ENCODE measurements around the gene DYNC1H1.

Gene DYNC1H1

DNA sequence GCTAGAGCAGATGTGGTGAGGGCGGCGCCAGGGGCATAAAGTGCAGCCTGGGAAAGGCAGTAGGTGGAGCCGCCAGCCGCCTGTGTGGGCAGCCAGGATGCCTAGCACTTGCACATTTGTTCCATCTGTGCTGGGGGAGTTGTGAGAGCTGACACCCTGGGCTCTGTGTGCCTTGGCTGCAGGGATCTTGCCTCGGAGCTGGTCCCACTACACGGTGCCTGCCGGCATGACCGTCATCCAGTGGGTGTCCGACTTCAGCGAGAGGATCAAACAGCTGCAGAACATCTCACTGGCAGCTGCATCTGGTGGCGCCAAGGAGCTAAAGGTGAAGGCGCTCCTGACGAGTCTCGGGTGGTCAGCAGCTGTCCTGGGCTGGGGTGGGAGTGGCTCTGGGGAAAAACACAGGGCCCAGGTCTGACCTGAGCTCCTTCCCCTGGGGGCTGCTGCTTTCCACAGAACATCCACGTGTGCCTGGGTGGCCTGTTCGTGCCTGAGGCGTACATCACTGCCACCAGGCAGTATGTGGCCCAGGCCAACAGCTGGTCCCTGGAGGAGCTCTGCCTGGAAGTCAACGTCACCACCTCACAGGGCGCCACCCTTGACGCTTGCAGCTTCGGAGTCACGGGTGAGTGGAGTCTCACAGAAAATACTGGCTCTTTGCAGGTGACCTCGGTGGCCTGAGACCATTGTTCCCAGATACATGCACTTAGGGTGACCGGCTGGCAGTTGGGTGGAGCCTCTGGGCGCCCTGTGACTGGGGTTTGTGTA, 85.1 kb downstream of the DYNC1H1 start:
- TF ChIP-seq ZNF211 (tag by site-specific recombination; IDR thresholded peaks at IDR 0.05; ENCODE audit: low read depth) (no peak), ZNF394 (tag by site-specific recombination; IDR thresholded peaks at IDR 0.05; ENCODE audit: borderline replicate concordance) (no peak), PBX3 (CRISPR knock-in tag; IDR thresholded peaks at IDR 0.05) (0 out of 2 replicates have a peak, but pooled peaks have one; percentile 25), EGR2 (tag by site-specific recombination; IDR thresholded peaks at IDR 0.05; ENCODE audit: low read depth) (peak; percentile 62), ZFHX2 (tag by site-specific recombination; conservative IDR thresholded peaks at IDR 0.05) (peak; percentile 60), HOXD13 (CRISPR knock-in tag; IDR thresholded peaks at IDR 0.05; ENCODE audit: borderline replicate concordance) (no peak), ZNF23 (tag by site-specific recombination; IDR thresholded peaks at IDR 0.05; ENCODE audit: borderline replicate concordance) (no peak), RBAK (tag by site-specific recombination; IDR thresholded peaks at IDR 0.05) (no peak), ZNF501 (tag by site-specific recombination; IDR thresholded peaks at IDR 0.05) (no peak)
- TF ChIP-seq, protein P1, sequence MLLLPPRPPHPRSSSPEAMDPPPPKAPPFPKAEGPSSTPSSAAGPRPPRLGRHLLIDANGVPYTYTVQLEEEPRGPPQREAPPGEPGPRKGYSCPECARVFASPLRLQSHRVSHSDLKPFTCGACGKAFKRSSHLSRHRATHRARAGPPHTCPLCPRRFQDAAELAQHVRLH (tag by site-specific recombination; IDR thresholded peaks at IDR 0.05), result no peak
- peaks cover 45 to 81% of the 10 kb centered on the region in 2 experiments for H3K36me3 ChIP-seq (ENCODE audit: control insufficient read depth in 2 of 2, insufficient read depth in 1 of 2, low read length in 2 of 2)
- no peaks in the 10 kb centered on the region for H3K9me3 ChIP-seq (ENCODE audit: control insufficient read depth, insufficient read depth, low read depth, low read length)
- POLR2A ChIA-PET, result no interaction called here
- CTCF ChIA-PET, result interaction anchor here (0.6 to 1.5 kb wide), 4 partner anchors 47 to 264 kb away, joined by 3 to 5 read pairs (median 3); no protein-coding TSS in a partner anchor
- 0 out of 2 replicates have a peak overlapping the region, but pooled peaks have one; percentile 9 for H3K27ac ChIP-seq (ENCODE audit: extremely low read depth, low read depth, low read length)
- no peaks in the 10 kb centered on the region; the same call in 1 of the 2 replicates for H3K4me1 ChIP-seq (ENCODE audit: control insufficient read depth, insufficient read depth, low read length)
- H3K4me3 ChIP-seq (ENCODE audit: low read depth, low read length), result no peak overlapping the region

DNA sequence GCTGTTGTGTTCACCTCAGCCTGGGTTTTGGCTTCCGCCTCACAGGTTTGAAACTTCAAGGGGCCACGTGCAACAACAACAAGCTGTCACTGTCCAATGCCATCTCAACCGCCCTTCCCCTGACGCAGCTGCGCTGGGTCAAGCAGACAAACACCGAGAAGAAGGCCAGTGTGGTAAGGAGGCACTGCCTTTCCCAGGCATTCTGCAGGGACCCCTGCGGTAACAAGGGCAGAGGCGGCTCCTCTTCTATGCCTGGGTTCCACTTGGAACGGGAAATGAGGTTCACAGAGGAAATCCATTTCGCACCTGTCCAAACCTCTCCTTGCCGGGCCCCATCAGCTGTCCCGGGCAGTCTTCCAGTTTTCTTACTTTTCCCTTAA, 85.6 kb downstream of the DYNC1H1 start:
- ChIA-PET POLR2A (no interaction called here), CTCF (interaction anchor here (0.7 to 1.5 kb wide), 4 partner anchors 17 to 90 kb away, joined by 3 to 5 read pairs (median 4); no protein-coding TSS in a partner anchor)
- Histone ChIP-seq H3K4me1 (ENCODE audit: control insufficient read depth, insufficient read depth, low read length) (no peaks in the 10 kb centered on the region; the same call in 1 of the 2 replicates), H3K4me3 (ENCODE audit: low read depth, low read length) (no peak overlapping the region), H3K9me3 (ENCODE audit: control insufficient read depth, insufficient read depth, low read depth, low read length) (no peaks in the 10 kb centered on the region), H3K27ac (ENCODE audit: extremely low read depth, low read depth, low read length) (no peak overlapping the region), H3K36me3 (ENCODE audit: control insufficient read depth in 2 of 2, insufficient read depth in 1 of 2, low read length in 2 of 2) (peaks cover 40 to 75% of the 10 kb centered on the region in 2 experiments)
- TF ChIP-seq GLI2 (tag by site-specific recombination; IDR thresholded peaks at IDR 0.05; ENCODE audit: borderline replicate concordance, low read depth) (no peak), ZBTB10 (tag by site-specific recombination; IDR thresholded peaks at IDR 0.05) (no peak), ZNF529 (tag by site-specific recombination; IDR thresholded peaks at IDR 0.05; ENCODE audit: insufficient replicate concordance) (no peak), ZNF785 (tag by site-specific recombination; IDR thresholded peaks at IDR 0.05) (no peak), ZNF184 (tag by site-specific recombination; IDR thresholded peaks at IDR 0.05) (no peak)

GRCh38 chr14:102050625-102051024, 86.3 kb downstream of the DYNC1H1 start:
- POLR2A ChIA-PET, result no interaction called here
- peaks cover 36 to 72% of the 10 kb centered on the region in 2 experiments for H3K36me3 ChIP-seq (ENCODE audit: control insufficient read depth in 2 of 2, insufficient read depth in 1 of 2, low read length in 2 of 2)
- no peak overlapping the region for H3K27ac ChIP-seq (ENCODE audit: extremely low read depth, low read depth, low read length)
- CTCF ChIA-PET, result interaction anchor here (0.7 to 1.2 kb wide), 2 partner anchors 16 to 89 kb away, joined by 3 to 4 read pairs; no protein-coding TSS in a partner anchor
- no peak for TF ChIP-seq ZNF510 (tag by site-specific recombination; IDR thresholded peaks at IDR 0.05; ENCODE audit: insufficient replicate concordance)
- no peak for TF ChIP-seq FEZF1 (tag by site-specific recombination; IDR thresholded peaks at IDR 0.05)
- TF ChIP-seq ZSCAN23 (tag by site-specific recombination; IDR thresholded peaks at IDR 0.05), result no peak
- TF ChIP-seq ZNF529 (tag by site-specific recombination; IDR thresholded peaks at IDR 0.05; ENCODE audit: insufficient replicate concordance), result no peak
- no peak for TF ChIP-seq RBAK (tag by site-specific recombination; IDR thresholded peaks at IDR 0.05)
- 0 out of 2 replicates have a peak, but pooled peaks have one; percentile 6 for TF ChIP-seq SP2 (tag by site-specific recombination; IDR thresholded peaks at IDR 0.05)
- TF ChIP-seq, protein P2, sequence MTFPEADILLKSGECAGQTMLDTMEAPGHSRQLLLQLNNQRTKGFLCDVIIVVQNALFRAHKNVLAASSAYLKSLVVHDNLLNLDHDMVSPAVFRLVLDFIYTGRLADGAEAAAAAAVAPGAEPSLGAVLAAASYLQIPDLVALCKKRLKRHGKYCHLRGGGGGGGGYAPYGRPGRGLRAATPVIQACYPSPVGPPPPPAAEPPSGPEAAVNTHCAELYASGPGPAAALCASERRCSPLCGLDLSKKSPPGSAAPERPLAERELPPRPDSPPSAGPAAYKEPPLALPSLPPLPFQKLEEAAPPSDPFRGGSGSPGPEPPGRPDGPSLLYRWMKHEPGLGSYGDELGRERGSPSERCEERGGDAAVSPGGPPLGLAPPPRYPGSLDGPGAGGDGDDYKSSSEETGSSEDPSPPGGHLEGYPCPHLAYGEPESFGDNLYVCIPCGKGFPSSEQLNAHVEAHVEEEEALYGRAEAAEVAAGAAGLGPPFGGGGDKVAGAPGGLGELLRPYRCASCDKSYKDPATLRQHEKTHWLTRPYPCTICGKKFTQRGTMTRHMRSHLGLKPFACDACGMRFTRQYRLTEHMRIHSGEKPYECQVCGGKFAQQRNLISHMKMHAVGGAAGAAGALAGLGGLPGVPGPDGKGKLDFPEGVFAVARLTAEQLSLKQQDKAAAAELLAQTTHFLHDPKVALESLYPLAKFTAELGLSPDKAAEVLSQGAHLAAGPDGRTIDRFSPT (tag by site-specific recombination; IDR thresholded peaks at IDR 0.05), result no peak
- no peak overlapping the region for H3K4me3 ChIP-seq (ENCODE audit: low read depth, low read length)
- H3K9me3 ChIP-seq (ENCODE audit: control insufficient read depth, insufficient read depth, low read depth, low read length), result no peaks in the 10 kb centered on the region
- H3K4me1 ChIP-seq (ENCODE audit: control insufficient read depth, insufficient read depth, low read length), result no peaks in the 10 kb centered on the region; the same call in 1 of the 2 replicates
